C1 segment of cervical spinal cord (tissue), 14 donors: ENCODE results near the gene RECK.
"Not testable (repeated sequence)": the region's sequence is repeated elsewhere in the genome, so short reads cannot be mapped to it uniquely, and the experiment has no call there.

Experiments
- DNase-seq, 14 donors: peaks; one replicate each; lab custom pipeline; 2025; lab: John Stamatoyannopoulos, UW

RECK gene, protein sequence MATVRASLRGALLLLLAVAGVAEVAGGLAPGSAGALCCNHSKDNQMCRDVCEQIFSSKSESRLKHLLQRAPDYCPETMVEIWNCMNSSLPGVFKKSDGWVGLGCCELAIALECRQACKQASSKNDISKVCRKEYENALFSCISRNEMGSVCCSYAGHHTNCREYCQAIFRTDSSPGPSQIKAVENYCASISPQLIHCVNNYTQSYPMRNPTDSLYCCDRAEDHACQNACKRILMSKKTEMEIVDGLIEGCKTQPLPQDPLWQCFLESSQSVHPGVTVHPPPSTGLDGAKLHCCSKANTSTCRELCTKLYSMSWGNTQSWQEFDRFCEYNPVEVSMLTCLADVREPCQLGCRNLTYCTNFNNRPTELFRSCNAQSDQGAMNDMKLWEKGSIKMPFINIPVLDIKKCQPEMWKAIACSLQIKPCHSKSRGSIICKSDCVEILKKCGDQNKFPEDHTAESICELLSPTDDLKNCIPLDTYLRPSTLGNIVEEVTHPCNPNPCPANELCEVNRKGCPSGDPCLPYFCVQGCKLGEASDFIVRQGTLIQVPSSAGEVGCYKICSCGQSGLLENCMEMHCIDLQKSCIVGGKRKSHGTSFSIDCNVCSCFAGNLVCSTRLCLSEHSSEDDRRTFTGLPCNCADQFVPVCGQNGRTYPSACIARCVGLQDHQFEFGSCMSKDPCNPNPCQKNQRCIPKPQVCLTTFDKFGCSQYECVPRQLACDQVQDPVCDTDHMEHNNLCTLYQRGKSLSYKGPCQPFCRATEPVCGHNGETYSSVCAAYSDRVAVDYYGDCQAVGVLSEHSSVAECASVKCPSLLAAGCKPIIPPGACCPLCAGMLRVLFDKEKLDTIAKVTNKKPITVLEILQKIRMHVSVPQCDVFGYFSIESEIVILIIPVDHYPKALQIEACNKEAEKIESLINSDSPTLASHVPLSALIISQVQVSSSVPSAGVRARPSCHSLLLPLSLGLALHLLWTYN

DNA sequence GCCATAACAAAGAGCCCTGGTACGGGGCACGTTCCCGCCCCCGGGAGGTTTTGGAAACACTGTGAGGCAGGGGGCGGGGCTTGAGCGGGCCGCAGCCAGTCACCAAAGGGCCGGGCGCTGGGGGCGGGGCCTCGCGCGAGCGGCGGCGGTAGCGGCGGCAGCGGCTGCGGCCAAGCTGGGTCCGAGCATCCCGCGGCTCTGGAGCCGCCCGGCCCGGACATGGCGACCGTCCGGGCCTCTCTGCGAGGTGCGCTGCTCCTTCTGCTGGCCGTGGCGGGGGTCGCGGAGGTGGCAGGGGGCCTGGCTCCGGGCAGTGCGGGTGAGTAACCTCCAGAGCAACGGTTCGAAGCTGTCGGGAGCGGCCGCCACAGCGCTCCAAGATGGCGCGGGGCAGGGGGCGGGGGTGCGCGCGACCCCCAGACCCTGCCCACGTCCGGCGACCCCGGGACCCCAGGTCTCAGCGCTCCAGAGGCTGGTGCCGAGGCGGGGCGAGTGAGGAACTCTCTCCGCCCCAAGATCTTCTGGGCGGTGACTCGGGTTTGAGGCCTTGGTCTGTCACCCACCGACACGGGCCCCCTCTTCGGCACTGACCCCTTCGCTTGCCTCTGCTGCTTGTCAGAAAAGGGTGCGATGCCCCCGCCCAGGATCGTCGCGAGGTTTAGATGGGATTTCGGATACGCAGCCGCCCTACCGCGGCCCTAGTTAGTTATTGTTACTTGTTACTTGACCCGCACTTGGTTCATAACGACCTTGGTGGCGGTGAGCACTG, at the start of gene RECK:
TSS of gene RECK (plus strand) at position 134 of the 769 bp plus-strand sequence. CDS start at position 220, 86 bp downstream.
- peak in 13 of 14 donors; percentile 60 to 91 (median 79) for DNase-seq

DNA sequence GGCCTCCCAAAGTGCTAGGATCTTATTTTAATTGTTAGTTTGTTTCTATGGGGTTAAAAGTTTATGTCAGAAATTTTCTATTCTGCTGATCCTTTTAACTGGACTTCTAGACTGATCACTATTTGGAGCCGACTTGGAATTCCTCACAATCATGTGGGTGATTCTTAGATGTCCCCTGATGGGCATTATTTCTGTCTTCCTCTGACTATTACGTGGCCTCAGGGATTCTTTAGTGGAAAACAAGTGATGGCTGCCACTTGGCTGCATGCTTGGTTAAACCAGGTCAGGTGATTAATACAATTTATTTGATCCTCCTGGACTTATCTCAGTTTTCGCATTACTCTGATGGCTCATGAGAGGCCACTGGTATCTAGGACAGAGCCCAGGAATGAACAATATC, 46.6 kb upstream of the RECK start:
- no peak for DNase-seq

GRCh38 chr9:35993136-35993535, 43.6 kb upstream of the RECK start:
- DNase-seq = not testable (repeated sequence)

GRCh38 chr9:35993976-35994720, 42.6 kb upstream of the RECK start:
- no peak for DNase-seq

DNA sequence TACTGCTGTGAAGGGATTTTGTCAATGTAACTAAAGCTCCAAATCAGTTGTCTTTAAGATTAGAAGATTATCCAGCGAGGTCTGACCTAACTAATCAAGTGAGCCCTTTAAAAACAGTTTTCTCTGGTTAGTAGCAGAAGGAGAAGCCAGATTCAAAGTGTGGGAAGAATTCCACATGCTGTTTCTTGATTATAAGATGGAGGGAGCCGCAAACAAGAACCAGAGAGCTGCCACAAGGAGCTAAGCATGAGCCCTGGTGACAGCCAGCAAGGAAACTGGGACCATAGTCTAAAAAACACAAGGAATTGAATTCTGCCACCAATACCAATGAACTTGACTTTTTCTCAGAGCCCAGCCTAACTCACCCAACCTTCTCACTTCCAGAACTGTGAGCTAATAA, 41.8 kb upstream of the RECK start:
- no peak for DNase-seq

GRCh38 chr9:35996358-35996970, 40.2 kb upstream of the RECK start:
- DNase-seq = no peak

- not testable (repeated sequence) for DNase-seq
Observed at GRCh38 chr9:35997016-35997415, 39.7 kb upstream of the RECK start.

GRCh38 chr9:35998333-35998732, 38.4 kb upstream of the RECK start:
- no peak for DNase-seq

DNA sequence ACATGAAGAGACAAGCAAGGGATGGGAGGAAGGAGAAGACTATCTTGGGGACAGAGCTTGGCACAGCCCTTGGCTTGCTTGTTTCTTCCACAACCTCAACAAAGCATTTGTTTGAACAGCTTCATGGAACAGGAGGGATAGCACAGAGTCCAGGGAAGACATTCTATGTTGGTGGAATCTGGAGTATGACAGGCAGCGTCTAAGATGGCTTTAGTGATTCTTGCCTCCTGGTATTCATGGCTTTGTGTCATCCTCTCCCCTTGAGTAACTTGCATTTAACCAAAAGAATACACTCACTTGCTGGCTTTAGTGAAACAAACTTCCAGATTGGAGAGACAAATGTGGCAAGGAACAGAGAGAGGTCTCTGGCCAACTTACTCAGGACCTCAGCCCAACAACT, 30.8 kb upstream of the RECK start:
- DNase-seq = no peak

GRCh38 chr9:36006549-36007315, 30.0 kb upstream of the RECK start:
- no peak for DNase-seq

GRCh38 chr9:36007316-36007708, 29.4 kb upstream of the RECK start:
- DNase-seq = no peak

GRCh38 chr9:36007852-36008251, 28.9 kb upstream of the RECK start:
- no peak for DNase-seq

DNA sequence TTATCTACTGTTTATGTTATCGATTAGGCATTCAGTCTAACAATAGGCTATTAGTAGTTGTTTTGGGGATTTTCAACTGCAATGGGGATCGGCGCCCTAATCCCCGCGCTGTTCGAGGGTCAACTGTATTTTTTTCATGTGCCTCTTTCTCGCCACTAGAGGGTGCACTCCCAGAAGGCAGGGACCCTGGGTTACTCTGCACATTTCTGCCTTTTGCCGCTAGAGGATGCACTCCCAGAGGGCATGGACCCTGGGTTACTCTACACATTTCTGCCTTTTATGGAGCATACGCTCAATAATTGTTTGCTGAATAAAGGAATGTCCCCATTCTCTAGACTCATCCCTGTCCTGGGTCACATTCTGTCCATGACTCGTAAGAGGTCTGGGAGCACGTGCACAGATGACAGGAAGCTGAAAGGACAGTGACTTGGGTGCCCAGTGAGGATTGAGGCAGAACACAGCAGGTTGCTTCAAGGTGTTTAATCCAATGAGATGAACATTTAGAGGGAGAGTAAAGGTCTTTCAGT, 27.9 kb upstream of the RECK start:
- peak in 8 of 14 donors; percentile 2 to 43 (median 22) for DNase-seq

- no peak for DNase-seq
Observed at GRCh38 chr9:36011379-36011778, 25.3 kb upstream of the RECK start.

- DNase-seq = no peak
Observed at GRCh38 chr9:36017278-36017677, 19.4 kb upstream of the RECK start.

- DNase-seq = no peak
Observed at GRCh38 chr9:36018129-36018528, 18.6 kb upstream of the RECK start.

DNA sequence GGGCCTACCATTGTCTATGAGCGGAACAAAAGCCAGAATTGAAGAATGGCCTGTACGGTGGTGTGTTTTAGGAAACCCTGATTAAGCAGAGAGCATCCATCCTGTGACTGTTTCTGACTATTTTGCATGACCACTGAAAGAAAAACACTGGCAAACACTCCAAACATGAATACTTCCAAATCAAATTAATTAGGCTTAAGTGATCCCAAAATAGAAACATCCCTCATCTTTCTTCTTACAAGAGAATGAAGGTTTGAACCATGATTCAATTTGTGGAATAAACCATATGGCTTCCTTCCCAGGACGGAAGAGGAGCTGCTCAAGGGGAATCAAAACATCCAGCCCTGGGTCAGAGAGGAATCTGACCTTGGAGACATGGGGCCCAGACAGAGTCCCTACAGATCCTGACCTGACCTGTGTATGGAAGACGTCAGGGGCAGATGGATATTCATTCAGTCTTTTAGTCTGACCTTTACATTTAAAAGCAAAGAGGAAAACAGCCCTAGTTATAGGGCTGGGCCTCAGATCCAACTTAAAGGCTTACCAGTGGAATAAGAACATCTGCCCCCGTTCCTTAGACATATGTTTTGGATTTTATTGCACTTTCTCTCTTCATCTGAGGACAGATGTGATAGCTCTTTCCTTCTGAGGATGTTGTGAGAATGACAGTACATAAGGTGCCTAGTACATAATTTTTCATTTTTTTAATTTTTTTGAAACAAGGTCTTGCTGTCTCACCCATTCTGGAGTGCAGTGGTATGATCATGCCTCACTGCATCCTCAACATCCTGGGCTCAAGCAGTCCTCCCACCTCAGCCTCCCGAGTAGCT, 17.6 kb upstream of the RECK start:
- no peak for DNase-seq

GRCh38 chr9:36021968-36022367, 14.7 kb upstream of the RECK start:
- DNase-seq = no peak
